ENCODE measurements around the gene MOGAT1. TPM values are rescaled to one million over a fixed set of nuclear protein-coding genes. Genes with fewer than 3 reads are reported as not detected.

The MOGAT1 gene
- total RNA-seq, 1 donor from 2014 or later = not detected

- Histone ChIP-seq H3K9ac (ENCODE audit: low read length) (no peak overlapping the region), H3K36me3 (ENCODE audit: insufficient read depth, low read length) (no peaks in the 10 kb centered on the region), H3K4me1 (ENCODE audit: insufficient read depth, low read length) (peaks cover 16% of the 10 kb centered on the region), H3K27me3 (ENCODE audit: insufficient read depth, low read length) (no peaks in the 10 kb centered on the region), H3K79me2 (ENCODE audit: insufficient read depth, low read length) (no peaks in the 10 kb centered on the region), H2AFZ (ENCODE audit: low read depth, low read length) (no peak overlapping the region), H4K20me1 (ENCODE audit: insufficient read depth, low read length) (no peaks in the 10 kb centered on the region), H3K9me3 (ENCODE audit: insufficient read depth, low read depth, low read length) (no peaks in the 10 kb centered on the region), H3K4me2 (ENCODE audit: low read length) (no peak overlapping the region), H3K4me3 (ENCODE audit: insufficient read depth, low read depth, low read length) (no peak overlapping the region), H3K27ac (ENCODE audit: low read depth, low read length) (no peak overlapping the region)
- DNase-seq (ENCODE audit: low read depth) (no peak), FAIRE-seq (peak; percentile 41)
- no peaks in the 10 kb centered on the region for H3K9me3 Mint-ChIP-seq (ENCODE audit: unreplicated experiment)
- no peak for TF ChIP-seq EZH2 (IDR thresholded peaks at IDR 0.05; ENCODE audit: insufficient read depth, low read length)
- TF ChIP-seq, protein P1, sequence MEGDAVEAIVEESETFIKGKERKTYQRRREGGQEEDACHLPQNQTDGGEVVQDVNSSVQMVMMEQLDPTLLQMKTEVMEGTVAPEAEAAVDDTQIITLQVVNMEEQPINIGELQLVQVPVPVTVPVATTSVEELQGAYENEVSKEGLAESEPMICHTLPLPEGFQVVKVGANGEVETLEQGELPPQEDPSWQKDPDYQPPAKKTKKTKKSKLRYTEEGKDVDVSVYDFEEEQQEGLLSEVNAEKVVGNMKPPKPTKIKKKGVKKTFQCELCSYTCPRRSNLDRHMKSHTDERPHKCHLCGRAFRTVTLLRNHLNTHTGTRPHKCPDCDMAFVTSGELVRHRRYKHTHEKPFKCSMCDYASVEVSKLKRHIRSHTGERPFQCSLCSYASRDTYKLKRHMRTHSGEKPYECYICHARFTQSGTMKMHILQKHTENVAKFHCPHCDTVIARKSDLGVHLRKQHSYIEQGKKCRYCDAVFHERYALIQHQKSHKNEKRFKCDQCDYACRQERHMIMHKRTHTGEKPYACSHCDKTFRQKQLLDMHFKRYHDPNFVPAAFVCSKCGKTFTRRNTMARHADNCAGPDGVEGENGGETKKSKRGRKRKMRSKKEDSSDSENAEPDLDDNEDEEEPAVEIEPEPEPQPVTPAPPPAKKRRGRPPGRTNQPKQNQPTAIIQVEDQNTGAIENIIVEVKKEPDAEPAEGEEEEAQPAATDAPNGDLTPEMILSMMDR (IDR thresholded peaks at IDR 0.05; ENCODE audit: insufficient read depth, low read depth, low read length) = no peak
- H3K4me3 Mint-ChIP-seq (ENCODE audit: unreplicated experiment) = no peak overlapping the region
- peaks cover 33% of the 10 kb centered on the region for H3K4me1 Mint-ChIP-seq (ENCODE audit: low read depth, unreplicated experiment)
- H3K36me3 Mint-ChIP-seq (ENCODE audit: low read depth, unreplicated experiment) = no peaks in the 10 kb centered on the region
- H3K27me3 Mint-ChIP-seq (ENCODE audit: low read depth, unreplicated experiment) = no peaks in the 10 kb centered on the region
- peak overlapping the region; percentile 41 for H3K27ac Mint-ChIP-seq (ENCODE audit: unreplicated experiment)
Observed at GRCh38 chr2:222751821-222752719, 80.6 kb downstream of the MOGAT1 start.

- Mint-ChIP-seq H3K4me1 (ENCODE audit: low read depth, unreplicated experiment) (peaks cover 32% of the 10 kb centered on the region), H3K36me3 (ENCODE audit: low read depth, unreplicated experiment) (no peaks in the 10 kb centered on the region), H3K27ac (ENCODE audit: unreplicated experiment) (no peak overlapping the region), H3K27me3 (ENCODE audit: low read depth, unreplicated experiment) (no peaks in the 10 kb centered on the region), H3K4me3 (ENCODE audit: unreplicated experiment) (no peak overlapping the region), H3K9me3 (ENCODE audit: unreplicated experiment) (no peaks in the 10 kb centered on the region)
- Histone ChIP-seq H3K36me3 (ENCODE audit: insufficient read depth, low read length) (no peaks in the 10 kb centered on the region), H3K79me2 (ENCODE audit: insufficient read depth, low read length) (no peaks in the 10 kb centered on the region), H3K9ac (ENCODE audit: low read length) (no peak overlapping the region), H2AFZ (ENCODE audit: low read depth, low read length) (no peak overlapping the region), H3K4me1 (ENCODE audit: insufficient read depth, low read length) (peaks cover 19% of the 10 kb centered on the region), H4K20me1 (ENCODE audit: insufficient read depth, low read length) (no peaks in the 10 kb centered on the region), H3K4me3 (ENCODE audit: insufficient read depth, low read depth, low read length) (no peak overlapping the region), H3K27me3 (ENCODE audit: insufficient read depth, low read length) (no peaks in the 10 kb centered on the region), H3K9me3 (ENCODE audit: insufficient read depth, low read depth, low read length) (no peaks in the 10 kb centered on the region), H3K27ac (ENCODE audit: low read depth, low read length) (no peak overlapping the region), H3K4me2 (ENCODE audit: low read length) (peak overlapping the region; percentile 6)
- TF ChIP-seq, protein P1 (IDR thresholded peaks at IDR 0.05; ENCODE audit: insufficient read depth, low read depth, low read length) = no peak
- no peak for TF ChIP-seq EZH2 (IDR thresholded peaks at IDR 0.05; ENCODE audit: insufficient read depth, low read length)
- FAIRE-seq (no peak), DNase-seq (ENCODE audit: low read depth) (no peak)
Observed at GRCh38 chr2:222752746-222753145, 81.3 kb downstream of the MOGAT1 start.
